Uterus (tissue), 2 donors: ENCODE data around the gene ANKRD12.

ENCODE experiments used
- POLR2A ChIP-seq, 2 donors: fragments of 450-650 bp; IDR thresholded peaks; one replicate each; pipeline ENCODE4 v1.6.1; 2016; ENCODE audit warnings: antibody characterized with exemption in 2 of 2, mild to moderate bottlenecking in 1 of 2, moderate library complexity in 1 of 2
- TF ChIP-seq, protein P1 (sequence below), 4 experiments: fragments of 200-600 bp in 2 of 4; fragments of 450-650 bp in 2 of 4; sonication (generic) in 2 of 4; IDR thresholded peaks; one replicate each; pipeline ENCODE4 v1.5.1; 2016 to 2019; ENCODE audit warnings: antibody characterized with exemption in 4 of 4, mild to moderate bottlenecking in 2 of 4, moderate library complexity in 1 of 4

DNA sequence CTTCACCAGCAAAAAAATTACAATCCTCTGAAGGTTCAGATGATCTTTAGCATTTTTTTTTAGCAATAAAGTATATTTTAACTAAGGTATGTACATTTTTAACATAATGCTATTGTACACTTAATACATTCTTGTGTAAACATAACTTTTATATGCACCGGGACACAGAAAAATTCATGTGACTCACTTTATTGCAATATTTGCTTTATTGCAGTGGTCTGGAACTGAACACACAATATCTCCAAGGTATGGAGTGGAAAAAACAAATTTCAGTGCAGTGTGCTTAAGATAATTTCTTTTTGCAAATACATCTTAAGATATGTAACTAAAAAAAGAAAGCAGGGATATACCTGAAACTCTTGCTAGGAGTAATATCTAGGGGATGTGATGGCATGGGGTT lies 192.9 kb downstream of the ANKRD12 start:
- TF ChIP-seq, protein P1, sequence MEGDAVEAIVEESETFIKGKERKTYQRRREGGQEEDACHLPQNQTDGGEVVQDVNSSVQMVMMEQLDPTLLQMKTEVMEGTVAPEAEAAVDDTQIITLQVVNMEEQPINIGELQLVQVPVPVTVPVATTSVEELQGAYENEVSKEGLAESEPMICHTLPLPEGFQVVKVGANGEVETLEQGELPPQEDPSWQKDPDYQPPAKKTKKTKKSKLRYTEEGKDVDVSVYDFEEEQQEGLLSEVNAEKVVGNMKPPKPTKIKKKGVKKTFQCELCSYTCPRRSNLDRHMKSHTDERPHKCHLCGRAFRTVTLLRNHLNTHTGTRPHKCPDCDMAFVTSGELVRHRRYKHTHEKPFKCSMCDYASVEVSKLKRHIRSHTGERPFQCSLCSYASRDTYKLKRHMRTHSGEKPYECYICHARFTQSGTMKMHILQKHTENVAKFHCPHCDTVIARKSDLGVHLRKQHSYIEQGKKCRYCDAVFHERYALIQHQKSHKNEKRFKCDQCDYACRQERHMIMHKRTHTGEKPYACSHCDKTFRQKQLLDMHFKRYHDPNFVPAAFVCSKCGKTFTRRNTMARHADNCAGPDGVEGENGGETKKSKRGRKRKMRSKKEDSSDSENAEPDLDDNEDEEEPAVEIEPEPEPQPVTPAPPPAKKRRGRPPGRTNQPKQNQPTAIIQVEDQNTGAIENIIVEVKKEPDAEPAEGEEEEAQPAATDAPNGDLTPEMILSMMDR (IDR thresholded peaks at IDR 0.05) = no peak
- no peak for TF ChIP-seq POLR2A (IDR thresholded peaks at IDR 0.05)
